ENCODE measurements around the gene TXNL1.
"Not testable (repeated sequence)": the region's sequence is repeated elsewhere in the genome, so short reads cannot be mapped to it uniquely, and the experiment has no call there.

The TXNL1 gene

GRCh38 chr18:56638232-56639103 lies at the start of gene TXNL1:
TXNL1 (minus strand) TSS chr18:56638592; CDS start chr18:56638440, 152 bp downstream.
- peak; percentile 50 for FAIRE-seq

GRCh38 chr18:56684277-56684676 lies 45.9 kb upstream of the TXNL1 start:
- no peak for FAIRE-seq
- no peak for DNase-seq (ENCODE audit: low spot score)

More at GRCh38 chr18:56638232-56639103, at the start of gene TXNL1:
- DNase-seq (ENCODE audit: low spot score) = peak; percentile 93

- DNase-seq (ENCODE audit: low spot score) (no peak), FAIRE-seq (no peak)
Measured at GRCh38 chr18:56678836-56679565, 40.6 kb upstream of the TXNL1 start.

- no peak for FAIRE-seq
- no peak for DNase-seq (ENCODE audit: low spot score)
Measured at GRCh38 chr18:56676639-56677038, 38.2 kb upstream of the TXNL1 start.

- FAIRE-seq (no peak), DNase-seq (ENCODE audit: low spot score) (no peak)
Measured at GRCh38 chr18:56672981-56673380, 34.6 kb upstream of the TXNL1 start.

GRCh38 chr18:56672391-56672790 lies 34.0 kb upstream of the TXNL1 start:
- FAIRE-seq (no peak), DNase-seq (ENCODE audit: low spot score) (no peak)

- FAIRE-seq (no peak), DNase-seq (ENCODE audit: low spot score) (no peak)
Measured at GRCh38 chr18:56662902-56663301, 24.5 kb upstream of the TXNL1 start.

GRCh38 chr18:56662502-56662901 lies 24.1 kb upstream of the TXNL1 start:
- no peak for FAIRE-seq
- no peak for DNase-seq (ENCODE audit: low spot score)

GRCh38 chr18:56662063-56662408 lies 23.6 kb upstream of the TXNL1 start:
- no peak for DNase-seq (ENCODE audit: low spot score)
- FAIRE-seq = no peak

GRCh38 chr18:56661360-56662062 lies 23.1 kb upstream of the TXNL1 start:
- FAIRE-seq (no peak), DNase-seq (ENCODE audit: low spot score) (no peak)

- DNase-seq (ENCODE audit: low spot score) (no peak), FAIRE-seq (no peak)
Measured at GRCh38 chr18:56660655-56661054, 22.3 kb upstream of the TXNL1 start.

- DNase-seq (ENCODE audit: low spot score) (no peak), FAIRE-seq (no peak)
Measured at GRCh38 chr18:56659111-56659510, 20.7 kb upstream of the TXNL1 start.

- no peak for DNase-seq (ENCODE audit: low spot score)
- no peak for FAIRE-seq
Measured at GRCh38 chr18:56658261-56658660, 19.9 kb upstream of the TXNL1 start.

GRCh38 chr18:56654280-56654679 lies 15.9 kb upstream of the TXNL1 start:
- FAIRE-seq; DNase-seq (ENCODE audit: low spot score): not testable (repeated sequence)

- DNase-seq (ENCODE audit: low spot score) = no peak
- FAIRE-seq = no peak
Measured at GRCh38 chr18:56652802-56653201, 14.4 kb upstream of the TXNL1 start.

- DNase-seq (ENCODE audit: low spot score) = no peak
- no peak for FAIRE-seq
Measured at GRCh38 chr18:56651771-56652092, 13.3 kb upstream of the TXNL1 start.

GRCh38 chr18:56650944-56651770 lies 12.8 kb upstream of the TXNL1 start, which contains the start of gene WDR7:
WDR7 (plus strand) TSS chr18:56651359; CDS start chr18:56672516, 21,157 bp downstream.
- FAIRE-seq (peak; percentile 81), DNase-seq (ENCODE audit: low spot score) (peak; percentile 87)

GRCh38 chr18:56649996-56650395 lies 11.6 kb upstream of the TXNL1 start:
- no peak for FAIRE-seq
- DNase-seq (ENCODE audit: low spot score) = no peak

GRCh38 chr18:56647951-56648893 lies 9.8 kb upstream of the TXNL1 start:
- FAIRE-seq (no peak), DNase-seq (ENCODE audit: low spot score) (no peak)

GRCh38 chr18:56647071-56647470 lies 8.7 kb upstream of the TXNL1 start:
- FAIRE-seq (no peak), DNase-seq (ENCODE audit: low spot score) (no peak)
